AG09309 (cell line): ENCODE measurements around the gene IGSF22.

ENCODE experiments used
- DNase-seq: peaks from one replicate; pipeline ENCODE4 v3.0.0-alpha.2; 2010; ENCODE audit warnings: low read depth
- H3K4me3 ChIP-seq: 2 replicates; pipeline ENCODE4 v1.5.1; 2011; ENCODE audit warnings: mild to moderate bottlenecking, low read depth, low read length, moderate library complexity; ENCODE audit not compliant: control insufficient read depth
- CTCF ChIP-seq: IDR thresholded peaks from 2 replicates; pipeline ENCODE4 v1.5.1; 2011; ENCODE audit warnings: mild to moderate bottlenecking, low read depth, low read length, inconsistent platforms; ENCODE audit not compliant: insufficient read depth, control insufficient read depth; ENCODE audit errors: missing control alignments

The IGSF22 gene

DNA sequence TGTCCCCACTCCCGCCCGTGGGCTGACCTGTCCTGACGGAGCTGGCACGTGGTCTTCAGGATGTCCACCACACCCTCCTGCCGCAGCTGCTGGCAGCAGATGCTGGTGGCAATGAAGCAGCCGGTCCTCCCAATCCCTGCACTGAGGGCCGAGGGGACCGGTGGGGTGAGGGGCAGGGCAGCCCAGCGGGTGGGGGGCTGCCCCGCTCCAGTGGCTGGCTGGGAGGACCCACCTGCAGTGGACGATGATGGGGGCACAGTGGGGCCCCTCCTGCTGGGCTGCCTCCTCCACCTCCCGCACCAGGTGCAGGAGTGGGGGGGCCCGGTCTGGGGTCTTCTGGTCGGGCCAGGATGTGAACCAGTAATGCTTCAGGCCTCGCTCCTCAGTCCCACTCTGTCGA lies 3.4 kb upstream of the IGSF22 start:
- no peak overlapping the region for H3K4me3 ChIP-seq
- DNase-seq = no peak
- TF ChIP-seq CTCF = no peak

DNA sequence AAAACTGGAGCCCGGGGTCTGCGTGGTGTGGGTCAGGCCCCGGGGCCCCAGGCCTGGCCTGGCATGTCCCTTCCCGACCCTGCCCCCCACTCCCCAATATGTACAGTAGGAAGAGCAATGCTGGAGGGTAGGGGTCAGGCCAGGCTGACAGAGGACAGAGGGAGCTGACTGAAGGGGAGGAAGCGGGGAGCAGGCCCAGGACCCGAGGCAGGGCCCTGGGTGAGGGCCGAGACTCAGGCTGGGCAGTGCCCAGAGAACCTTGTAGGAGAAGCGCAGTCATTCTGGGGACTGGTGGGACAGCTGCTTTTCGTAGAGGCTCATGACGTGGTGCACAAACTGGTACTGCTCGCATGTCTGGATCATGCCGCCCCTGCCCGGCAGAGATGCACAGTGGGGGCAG lies 2.7 kb upstream of the IGSF22 start:
- H3K4me3 ChIP-seq = no peak overlapping the region
- TF ChIP-seq CTCF = no peak

DNA sequence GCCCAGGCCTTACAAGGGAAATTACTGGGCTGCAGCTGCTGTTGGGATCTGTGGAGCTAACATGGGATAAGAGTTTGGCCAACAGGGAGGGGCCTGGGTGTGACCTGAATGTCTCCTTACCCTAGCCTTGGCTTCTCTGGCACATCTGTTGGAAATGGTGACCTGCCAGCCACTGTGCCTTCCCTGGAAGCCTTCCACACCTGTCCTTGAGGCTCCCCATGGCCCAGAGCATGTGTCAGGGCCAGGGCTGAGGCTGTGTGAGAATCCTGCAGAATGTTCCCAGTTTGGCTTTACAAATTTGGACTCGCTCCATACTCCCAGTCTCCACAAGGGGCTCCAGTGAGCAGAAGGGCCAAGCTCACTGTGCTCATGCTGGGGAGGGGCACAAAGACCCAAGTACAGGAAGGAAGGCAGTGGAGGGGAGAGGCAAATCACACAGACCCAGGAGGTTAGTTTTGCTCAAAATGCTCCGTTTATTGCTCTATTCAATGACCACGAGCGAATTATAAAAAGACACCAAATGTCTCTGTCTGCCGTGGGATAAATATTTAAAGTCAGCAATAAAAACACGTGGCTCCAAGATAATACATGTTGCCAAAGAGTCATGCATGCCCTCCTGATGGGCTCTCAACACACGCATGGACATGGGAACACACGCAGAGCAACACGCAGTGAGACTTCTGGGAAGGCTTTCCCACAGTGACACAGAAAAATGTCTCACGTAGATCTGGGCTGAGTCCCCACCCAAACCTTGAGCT lies 1.7 kb upstream of the IGSF22 start:
- TF ChIP-seq CTCF = peak; percentile 84

More for the DNA sequence above, 2.7 kb upstream of the IGSF22 start:
- no peak for DNase-seq

GRCh38 chr11:18723991-18724390 lies 2.0 kb downstream of the IGSF22 start:
- H3K4me3 ChIP-seq = no peak overlapping the region
- no peak for DNase-seq
- TF ChIP-seq CTCF = no peak

More for the DNA sequence above, 1.7 kb upstream of the IGSF22 start:
- DNase-seq = no peak
- H3K4me3 ChIP-seq = no peak overlapping the region

DNA sequence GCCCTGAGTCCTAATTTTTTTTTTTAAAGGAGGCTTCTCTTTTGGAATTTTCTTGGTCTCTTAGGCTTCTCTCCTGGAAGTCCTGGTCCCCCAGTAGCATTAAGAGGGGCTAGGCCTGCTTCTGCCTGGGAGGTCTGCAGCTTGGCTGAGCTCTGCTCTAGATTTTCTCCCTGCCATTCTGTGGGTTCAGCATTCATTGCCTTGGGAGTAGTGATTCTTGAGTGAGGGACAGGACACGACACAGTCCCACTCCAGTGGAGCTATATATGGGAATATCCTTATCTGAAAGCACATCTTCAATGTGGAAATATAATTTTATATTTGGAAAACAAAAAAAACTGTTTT lies 3.7 kb downstream of the IGSF22 start:
- no peak for DNase-seq
- TF ChIP-seq CTCF = no peak
- H3K4me3 ChIP-seq = no peak overlapping the region

DNA sequence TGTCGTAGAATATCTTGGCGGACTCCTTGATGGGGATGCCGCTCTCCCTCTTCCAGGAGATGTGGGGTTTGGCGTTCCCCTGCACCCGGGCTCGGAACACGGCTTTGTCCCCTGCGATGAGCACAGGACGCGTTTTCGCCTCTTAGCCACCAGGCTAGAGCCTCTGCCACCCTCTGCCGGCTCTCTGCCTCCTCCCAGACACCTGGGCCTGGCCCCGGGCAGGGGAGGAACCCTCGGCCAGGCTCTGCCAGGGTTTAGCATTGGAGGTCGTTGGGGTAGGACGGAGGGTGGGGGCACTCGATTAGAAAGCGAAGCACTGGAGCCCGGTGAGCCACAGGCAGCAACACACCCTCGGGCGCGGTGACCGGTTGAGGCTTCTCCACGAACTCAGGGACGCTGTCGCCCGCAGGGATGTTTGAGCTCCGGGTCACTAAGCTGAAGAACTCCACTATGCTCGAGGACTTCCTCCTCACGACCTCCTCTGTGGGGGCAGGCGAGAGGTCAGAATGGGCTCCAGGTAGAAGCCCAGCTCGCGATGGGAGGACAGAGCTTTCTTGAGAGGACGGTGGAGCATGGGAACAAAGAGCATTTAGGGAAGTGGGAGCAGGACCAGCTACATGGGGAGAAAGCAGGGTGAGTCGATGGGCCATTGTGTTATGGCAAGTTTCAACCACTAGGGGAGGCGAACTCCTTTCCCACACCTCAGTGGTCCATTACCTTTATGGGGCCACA lies 4.3 kb downstream of the IGSF22 start:
- peak overlapping the region; percentile 49 for H3K4me3 ChIP-seq
- TF ChIP-seq CTCF = peak; percentile 68
- DNase-seq = no peak
